GM12878 (cell line): ENCODE data around the gene OPN1SW. TPM values are rescaled to one million over a fixed set of nuclear protein-coding genes. Genes with fewer than 3 reads are reported as not detected.
A peak's percentile ranks its signal among the peaks of the same experiment; 100 is the strongest.

Source experiments
- ATAC-seq: fragments of 200-7000 bp; cut with Tn5 transposase; 3 replicates; pipeline ENCODE4 v1.9.1; 2020; ENCODE audit warnings: mild to moderate bottlenecking, moderate library complexity
- BruUV-seq: library from RNA; stranded (reverse); fragments of 400-500 nt; replicated peaks from 2 replicates; lab custom pipeline; 2021; lab: Mats Ljungman, UMichigan
- CTCF ChIA-PET: fragments of 300-600 bp; sonication (Branson Sonifier 250); formaldehyde crosslinking; extraction: SDS; loops from one replicate; lab custom pipeline; 2021; ENCODE audit warnings: inconsistent platforms; lab: Yijun Ruan, JAX
- POLR2A ChIA-PET: fragments of 350-600 bp; formaldehyde crosslinking; extraction: SDS; loops from one replicate; lab custom pipeline; 2021; ENCODE audit warnings: inconsistent platforms; lab: Charles Lee
- RAD21 ChIA-PET: fragments of 300-600 bp; sonication (Branson Sonifier 250); formaldehyde crosslinking; loops from one replicate; lab custom pipeline; 2023; ENCODE audit warnings: antibody characterized with exemption; ENCODE audit not compliant: unreplicated experiment; lab: Charles Lee
- SMC1A ChIA-PET: fragments of 300-600 bp; sonication (Branson Sonifier 250); formaldehyde crosslinking; loops from one replicate; lab custom pipeline; 2023; ENCODE audit not compliant: unreplicated experiment, uncharacterized antibody; lab: Charles Lee
- DNase-seq: peaks from one replicate; pipeline ENCODE4 v3.0.0-alpha.2; 2011; ENCODE audit warnings: low read depth, low spot score
- FAIRE-seq: peaks from 3 replicates; lab custom pipeline; 2011; peaks lifted over from hg19 to GRCh38; lab: Jason Lieb, UNC
- H2AFZ ChIP-seq: 2 replicates; pipeline ENCODE4 v1.6.0; 2011; ENCODE audit warnings: low read depth, low read length, control low read depth; ENCODE audit not compliant: control insufficient read depth
- H3K27ac ChIP-seq: 2 replicates; pipeline ENCODE4 v1.5.1; 2011; ENCODE audit warnings: control low read depth; ENCODE audit not compliant: control insufficient read depth, insufficient read depth
- H3K27me3 ChIP-seq, 2 experiments: replicated peaks in 1 of 2; 2 replicates each; pipeline versions ENCODE4 v1.6.0 to v1.6.1; 2011; ENCODE audit warnings: low read length in 1 of 2; ENCODE audit not compliant: control insufficient read depth in 2 of 2, insufficient read depth in 2 of 2
- H3K36me3 ChIP-seq, 2 experiments: 2 replicates each; pipeline ENCODE4 v1.5.1; 2011; ENCODE audit warnings: low read length in 1 of 2; ENCODE audit not compliant: control insufficient read depth in 2 of 2, insufficient read depth in 2 of 2
- H3K4me1 ChIP-seq: 2 replicates; pipeline ENCODE4 v1.6.1; 2011; ENCODE audit warnings: mild to moderate bottlenecking, low read length, moderate library complexity, mixed read lengths; ENCODE audit not compliant: control insufficient read depth, insufficient read depth
- H3K4me2 ChIP-seq: 2 replicates; pipeline ENCODE4 v1.6.0; 2011; ENCODE audit warnings: control low read depth; ENCODE audit not compliant: control insufficient read depth, insufficient read depth
- H3K4me3 ChIP-seq: fragments of 200-600 bp; sonication (generic); 2 replicates; pipeline ENCODE4 v1.5.1; 2016
- H3K79me2 ChIP-seq: 2 replicates; pipeline ENCODE4 v1.6.0; 2011; ENCODE audit warnings: low read length; ENCODE audit not compliant: control insufficient read depth, insufficient read depth
- H3K9ac ChIP-seq: 2 replicates; pipeline ENCODE4 v1.8.0; 2011; ENCODE audit warnings: low read length, control low read depth, mixed read lengths; ENCODE audit not compliant: control insufficient read depth, insufficient read depth
- H3K9me3 ChIP-seq: replicated peaks from 3 replicates; pipeline ENCODE4 v1.5.1; 2011; ENCODE audit warnings: mild to moderate bottlenecking, low read length; ENCODE audit not compliant: control insufficient read depth, insufficient read depth
- H4K20me1 ChIP-seq: 2 replicates; pipeline ENCODE4 v1.6.0; 2011; ENCODE audit not compliant: control insufficient read depth, insufficient read depth
- CUX1 ChIP-seq: IDR thresholded peaks from 2 replicates; pipeline ENCODE4 v1.6.1; 2012; ENCODE audit warnings: improper control_type of control experiment, low read depth, low read length; ENCODE audit not compliant: insufficient replicate concordance
- E4F1 ChIP-seq: fragments of 450-650 bp; IDR thresholded peaks from 2 replicates; pipeline ENCODE4 v1.6.1; 2018; ENCODE audit warnings: borderline replicate concordance, mild to moderate bottlenecking; ENCODE audit not compliant: partially characterized antibody
- GABPA ChIP-seq: IDR thresholded peaks from 2 replicates; pipeline ENCODE4 v1.6.1; 2014; ENCODE audit warnings: antibody characterized with exemption, low read depth, mild to moderate bottlenecking, inconsistent platforms
- POLR2AphosphoS5 ChIP-seq: IDR thresholded peaks from 2 replicates; pipeline ENCODE4 v1.6.1; 2011; ENCODE audit warnings: mild to moderate bottlenecking, low read length, inconsistent platforms
- RELA ChIP-seq: fragments of 450-650 bp; IDR thresholded peaks from 2 replicates; pipeline ENCODE4 v1.8.0; 2014; ENCODE audit warnings: borderline replicate concordance; ENCODE audit not compliant: partially characterized antibody
- WGBS: methylation state at CpG from one replicate; pipeline ENCODE4 v1.1.6; 2016; ENCODE audit warnings: low lambda C conversion rate; ENCODE audit not compliant: insufficient replicate concordance, insufficient coverage; ENCODE audit errors: missing lambda C conversion rate; 5-methylcytosine and 5-hydroxymethylcytosine counted together
- in situ Hi-C: fragments of 300-500 bp; cut with MboI; formaldehyde crosslinking; loops from 9 replicates; pipeline ENCODE4 v1.14.3; 2018; ENCODE audit warnings: mixed read lengths
- intact Hi-C: fragments of 100-400 bp; cut with micrococcal nuclease; formaldehyde crosslinking; loops from one replicate; pipeline ENCODE4 v1.14.2; 2022; ENCODE audit not compliant: unreplicated experiment
- polyA plus RNA-seq, 11 experiments: library from polyadenylated mRNA; depleted of rRNA in 4 of 11; unstranded in 6 of 11; stranded (reverse) in 5 of 11; fragments of >200 nt; fragmentation: Nextera tagmentation in 4 of 11; fragmentation: Illumina TruSeq in 1 of 11; extraction: Ambion mirVana in 4 of 11; extraction: Trizol in 1 of 11; gene quantifications; 1 replicate in 1 of 11; 2 replicates in 10 of 11; pipeline versions ENCODE4 v1.2.1 to v1.2.3, GENCODE V29; 2011 to 2016; ENCODE audit warnings: inconsistent platforms in 2 of 11, missing spikeins in 2 of 11, low read depth in 1 of 11
- total RNA-seq, 4 experiments: library from RNA; depleted of rRNA in 3 of 4; stranded (reverse); fragments of >200 nt in 3 of 4; fragmentation: Illumina TruSeq in 1 of 4; extraction: Trizol in 1 of 4; gene quantifications; 2 replicates each; pipeline versions ENCODE4 v1.2.1 to v1.2.3, GENCODE V29; 2013 to 2021

OPN1SW gene
- total and polyA plus RNA-seq, 10 of the 15 experiments (the other 5 are each of a cell fraction or from before 2014, with no cell fraction given), result 0.11 to 0.35 (median 0.19) TPM; not detected in 6

GRCh38 chr7:128758553-128758952, 17.0 kb downstream of the OPN1SW start:
- Histone ChIP-seq H3K27ac (no peak overlapping the region), H3K4me2 (no peak overlapping the region), H3K9me3 (no peaks in the 10 kb centered on the region), H3K79me2 (no peaks in the 10 kb centered on the region), H3K27me3 (no peaks in the 10 kb centered on the region), H3K9ac (no peak overlapping the region), H2AFZ (no peak overlapping the region), H4K20me1 (no peaks in the 10 kb centered on the region), H3K4me3 (no peak overlapping the region), H3K36me3 (peaks cover 2 to 28% of the 10 kb centered on the region in 2 experiments), H3K4me1 (no peaks in the 10 kb centered on the region)
- ChIA-PET CTCF (no interaction called here), SMC1A (interaction anchor here (1.3 to 2.9 kb wide), 2 partner anchors 10 to 18 kb away, joined by 4 to 11 read pairs; no protein-coding TSS in a partner anchor), RAD21 (no interaction called here), POLR2A (interaction anchor here (0.7 kb wide), 1 partner anchor 22 kb away, joined by 3 read pairs; no protein-coding TSS in a partner anchor)
- in situ Hi-C loops, result no loop called here
- DNase-seq (no peak), FAIRE-seq (no peak), ATAC-seq (no peak)
- no TSS peak for BruUV-seq
- no peak for TF ChIP-seq E4F1
- TF ChIP-seq POLR2AphosphoS5, result 0 out of 2 replicates have a peak, but pooled peaks have one; percentile 28
- intact Hi-C loops, result no loop called here
- WGBS, result 100% methylated on average over 1 of the region's 1 CpG

GRCh38 chr7:128757203-128757602, 18.4 kb downstream of the OPN1SW start:
- Histone ChIP-seq H3K79me2 (no peaks in the 10 kb centered on the region; the same call in 1 of the 2 replicates), H3K4me2 (no peak overlapping the region), H3K9me3 (no peaks in the 10 kb centered on the region), H3K4me3 (no peak overlapping the region), H3K9ac (no peak overlapping the region), H3K4me1 (no peaks in the 10 kb centered on the region), H4K20me1 (no peaks in the 10 kb centered on the region), H3K27me3 (no peaks in the 10 kb centered on the region), H3K27ac (no peak overlapping the region), H3K36me3 (peaks cover 2 to 22% of the 10 kb centered on the region in 2 experiments), H2AFZ (no peak overlapping the region)
- in situ Hi-C loops (no loop called here), intact Hi-C loops (no loop called here)
- FAIRE-seq (no peak), ATAC-seq (no peak), DNase-seq (no peak)
- 59% methylated on average over 2 of the region's 2 CpGs for WGBS
- RAD21 ChIA-PET, result no interaction called here
- SMC1A ChIA-PET, result interaction anchor here (0.9 to 2.9 kb wide), 4 partner anchors 9 to 47 kb away, joined by 3 to 11 read pairs (median 4); no protein-coding TSS in a partner anchor
- CTCF ChIA-PET, result interaction anchor here (0.9 to 1.2 kb wide), 3 partner anchors 16 to 84 kb away, joined by 3 read pairs; no protein-coding TSS in a partner anchor
- POLR2A ChIA-PET, result interaction anchor here (0.6 to 1.1 kb wide), 3 partner anchors 10 to 400 kb away, joined by 3 to 4 read pairs (median 4); partner anchors contain the start of gene CALU
- no TSS peak for BruUV-seq
- no peak for TF ChIP-seq RELA
- no peak for TF ChIP-seq GABPA
- no peak for TF ChIP-seq CUX1
